NCI-H128 (cell line): Measurements from ENCODE around the gene SCAMP2.
"Not testable (repeated sequence)": the region's sequence is repeated elsewhere in the genome, so short reads cannot be mapped to it uniquely, and the experiment has no call there.

Experiments used
- DNase-seq: peaks from one replicate; lab custom pipeline; 2025; ENCODE audit not compliant: unreplicated experiment; lab: John Stamatoyannopoulos, UW

SCAMP2 gene, protein sequence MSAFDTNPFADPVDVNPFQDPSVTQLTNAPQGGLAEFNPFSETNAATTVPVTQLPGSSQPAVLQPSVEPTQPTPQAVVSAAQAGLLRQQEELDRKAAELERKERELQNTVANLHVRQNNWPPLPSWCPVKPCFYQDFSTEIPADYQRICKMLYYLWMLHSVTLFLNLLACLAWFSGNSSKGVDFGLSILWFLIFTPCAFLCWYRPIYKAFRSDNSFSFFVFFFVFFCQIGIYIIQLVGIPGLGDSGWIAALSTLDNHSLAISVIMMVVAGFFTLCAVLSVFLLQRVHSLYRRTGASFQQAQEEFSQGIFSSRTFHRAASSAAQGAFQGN

DNA sequence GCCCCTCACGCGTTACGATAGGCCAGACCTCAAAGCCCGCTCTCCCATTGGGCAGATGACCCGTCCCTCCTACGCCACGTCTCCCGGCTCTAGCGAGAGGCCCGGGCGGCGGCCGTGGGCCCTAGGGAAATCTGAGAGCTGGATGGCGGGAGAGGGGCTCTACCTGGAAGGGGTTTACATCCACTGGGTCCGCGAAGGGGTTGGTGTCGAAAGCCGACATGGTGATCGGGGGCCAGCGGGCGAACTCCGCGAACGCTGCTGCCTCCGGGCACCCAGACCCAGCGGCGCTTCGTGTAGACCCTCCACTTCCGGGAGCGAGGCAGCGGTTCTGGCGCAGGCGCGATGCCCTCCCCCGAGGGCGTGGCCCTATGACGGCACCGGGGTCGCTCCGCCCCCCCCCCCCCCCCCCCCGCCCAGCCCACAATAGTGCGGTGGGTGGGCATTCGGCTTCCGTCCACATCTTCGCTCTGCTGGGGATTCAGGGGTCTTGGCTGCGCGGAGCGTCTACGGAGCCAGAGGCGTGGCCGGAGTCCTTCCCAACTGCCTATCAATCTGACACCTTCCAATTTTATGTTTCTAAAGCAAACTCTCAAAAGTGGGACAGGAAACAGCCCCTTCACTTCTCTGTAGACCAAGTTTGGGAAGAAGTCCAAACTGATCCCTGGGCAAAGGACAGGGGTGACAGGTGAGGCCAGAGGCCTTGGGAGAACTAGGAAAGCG lies at the start of gene SCAMP2:
SCAMP2 (minus strand) TSS at position 330 of the 720 bp plus-strand sequence; CDS start at position 220, 110 bp downstream.
- peak; percentile 83 for DNase-seq

DNA sequence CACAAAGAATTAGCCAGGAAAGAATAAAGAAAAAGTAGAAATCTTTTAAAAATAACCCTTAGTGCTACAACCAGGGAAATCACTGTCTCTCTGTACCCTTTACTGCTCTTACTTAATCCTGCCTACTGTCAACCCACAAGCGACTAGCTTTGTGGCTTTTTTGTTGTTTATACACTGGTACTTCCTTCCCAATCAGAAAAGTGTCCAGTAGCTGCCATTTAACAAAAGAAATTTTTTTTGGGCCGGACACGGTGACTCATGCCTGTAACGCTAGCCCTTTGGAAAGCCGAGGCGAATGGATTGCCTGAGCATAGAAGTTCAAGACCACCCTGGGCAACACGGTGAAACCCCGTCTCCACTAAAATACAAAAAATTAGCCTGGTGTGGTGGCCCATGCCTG lies 47.3 kb upstream of the SCAMP2 start:
- no peak for DNase-seq

DNA sequence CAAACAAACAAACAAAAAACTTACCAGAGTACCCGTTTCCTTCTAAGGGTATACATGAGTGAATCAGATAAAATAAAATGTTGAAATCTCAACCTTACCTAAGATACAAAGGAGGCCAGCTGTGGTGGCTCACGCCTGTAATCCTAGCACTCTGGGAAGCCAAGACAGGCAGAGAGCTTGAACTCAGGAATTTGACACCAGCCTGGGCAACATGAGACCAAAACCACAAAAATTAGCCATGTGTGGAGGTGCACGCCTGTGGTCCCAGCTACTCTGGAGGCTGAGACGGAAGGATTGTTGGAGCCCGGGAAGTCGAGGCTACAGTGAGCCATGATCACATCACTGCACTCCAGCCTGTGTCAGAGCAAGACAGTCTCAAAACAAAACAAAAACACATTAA lies 44.5 kb upstream of the SCAMP2 start:
- DNase-seq = no peak

DNA sequence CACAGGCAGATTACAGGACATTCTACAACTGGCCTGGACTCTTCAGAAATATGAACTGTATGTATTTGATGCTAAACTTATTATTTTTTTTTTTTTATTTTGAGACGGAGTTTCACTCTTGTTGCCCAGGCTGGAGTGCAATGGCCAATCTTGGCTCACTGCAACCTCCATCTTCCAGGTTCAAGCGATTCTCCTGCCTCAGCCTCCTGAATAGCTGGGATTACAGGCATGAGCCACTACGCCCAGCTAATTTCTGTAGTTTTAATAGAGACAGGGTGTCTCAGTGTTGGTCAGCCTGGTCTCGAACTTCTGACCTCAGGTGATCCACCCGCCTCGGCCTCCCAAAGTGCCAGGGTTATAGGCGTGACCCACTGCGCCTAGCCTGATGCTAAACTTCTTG lies 40.6 kb upstream of the SCAMP2 start:
- not testable (repeated sequence) for DNase-seq

DNA sequence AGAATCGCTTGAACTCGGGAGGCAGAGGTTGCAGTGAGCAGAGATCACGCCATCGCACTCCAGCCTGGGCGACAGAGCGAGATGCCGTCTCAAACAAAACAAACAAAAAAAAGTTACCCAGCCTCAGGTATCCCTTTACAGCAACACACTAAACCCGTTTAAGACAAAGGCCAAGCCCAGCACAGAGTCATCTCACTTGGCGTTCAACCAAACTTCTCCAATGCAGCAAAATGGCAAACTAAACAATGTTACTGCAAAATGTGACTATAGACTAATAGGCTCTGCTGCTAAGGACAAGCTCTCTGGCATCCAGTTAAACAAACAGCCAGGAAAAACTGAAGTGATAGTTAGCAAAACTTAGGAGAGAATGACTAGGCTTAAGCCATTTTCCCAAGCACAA lies 39.9 kb upstream of the SCAMP2 start:
- no peak for DNase-seq

DNA sequence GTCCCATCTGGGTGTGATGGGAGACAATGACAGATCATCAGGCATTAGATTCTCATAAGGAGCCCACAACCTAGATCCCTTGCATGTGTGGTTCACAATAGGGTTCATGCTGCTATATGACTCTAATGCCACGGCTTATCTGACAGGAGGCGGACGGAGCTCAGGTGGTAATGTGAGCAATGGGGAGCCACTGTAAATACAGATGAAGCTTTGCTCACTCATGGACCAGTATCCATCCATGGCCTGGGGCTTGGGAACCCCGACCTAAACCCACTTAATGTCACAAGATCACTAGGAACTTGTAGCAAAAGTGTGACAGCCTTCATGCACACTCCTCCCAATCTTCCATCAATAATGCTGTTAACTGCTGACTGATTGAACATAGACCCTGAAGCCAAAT lies 35.5 kb upstream of the SCAMP2 start:
- no peak for DNase-seq

DNA sequence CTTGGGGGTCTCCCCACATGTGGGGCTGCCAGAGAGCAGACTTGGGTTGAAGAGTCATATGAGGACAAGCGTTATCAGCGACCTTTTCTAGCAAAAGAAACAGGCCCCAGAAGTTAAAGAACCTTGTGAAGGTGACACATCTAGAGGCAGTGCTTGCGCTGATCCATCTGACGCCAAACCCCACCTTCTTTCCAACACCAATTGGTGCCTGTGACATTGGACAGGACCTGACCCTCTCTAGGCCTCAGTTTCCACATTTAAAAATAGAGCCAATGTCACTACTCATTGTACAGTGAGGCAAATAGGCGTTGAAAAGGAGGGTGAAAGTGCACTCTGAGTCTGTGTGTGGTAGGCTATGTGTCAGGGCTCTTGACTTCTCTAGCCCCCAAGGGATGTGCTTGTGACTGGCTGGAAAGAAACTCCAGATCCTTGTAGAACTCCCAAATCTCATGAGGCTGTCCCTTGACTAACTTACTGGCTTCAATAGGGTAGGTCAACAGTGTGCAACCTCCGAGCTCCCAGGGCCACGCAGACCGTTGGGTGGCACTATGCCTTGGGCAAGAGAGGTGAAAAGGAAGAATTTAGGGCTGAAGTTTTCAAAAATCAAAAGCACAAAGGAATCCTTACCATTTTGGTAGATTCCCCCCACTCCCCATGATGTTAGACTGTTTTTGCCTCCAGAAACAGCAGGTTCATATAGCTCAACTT lies 34.2 kb upstream of the SCAMP2 start:
- no peak for DNase-seq

DNA sequence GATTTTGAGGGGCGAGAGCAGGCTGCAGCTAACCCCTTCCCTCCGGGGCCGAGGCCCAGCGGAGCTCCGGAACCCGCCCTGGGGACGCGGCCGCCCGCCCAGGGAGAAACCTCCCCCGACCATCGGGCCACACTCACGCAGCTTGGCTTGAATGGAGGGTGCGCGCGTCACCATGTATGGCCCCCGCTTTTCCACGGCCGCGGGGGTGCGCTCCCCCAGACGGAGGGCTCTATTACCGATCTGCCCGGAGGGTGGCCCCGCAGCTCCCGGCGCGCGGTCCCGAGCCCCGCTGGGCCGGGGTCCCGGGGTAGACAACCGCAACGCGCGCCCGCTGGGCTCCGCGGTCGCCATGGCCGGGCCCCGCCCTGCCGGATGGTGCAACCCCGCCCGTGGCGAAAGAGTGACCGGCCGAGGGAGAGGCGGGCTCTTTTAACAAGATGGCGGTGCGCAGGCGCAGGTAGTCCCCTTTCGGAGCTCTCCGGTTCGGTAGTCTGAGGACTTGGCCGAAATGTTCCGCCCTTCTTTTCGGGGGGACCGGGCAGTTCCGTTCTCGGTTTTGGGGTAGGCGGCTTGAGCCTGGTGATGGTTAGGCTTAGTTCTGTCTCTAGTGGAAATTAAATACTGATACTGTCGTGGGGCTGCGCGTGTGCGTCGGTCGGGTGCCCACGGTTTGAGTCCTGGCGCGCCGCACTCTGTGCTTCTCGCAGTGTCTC lies 33.4 kb upstream of the SCAMP2 start, which contains the start of gene FAM219B:
FAM219B (minus strand) TSS at position 402 of the 713 bp plus-strand sequence; CDS start at position 351, 51 bp downstream.
- peak; percentile 51 for DNase-seq

DNA sequence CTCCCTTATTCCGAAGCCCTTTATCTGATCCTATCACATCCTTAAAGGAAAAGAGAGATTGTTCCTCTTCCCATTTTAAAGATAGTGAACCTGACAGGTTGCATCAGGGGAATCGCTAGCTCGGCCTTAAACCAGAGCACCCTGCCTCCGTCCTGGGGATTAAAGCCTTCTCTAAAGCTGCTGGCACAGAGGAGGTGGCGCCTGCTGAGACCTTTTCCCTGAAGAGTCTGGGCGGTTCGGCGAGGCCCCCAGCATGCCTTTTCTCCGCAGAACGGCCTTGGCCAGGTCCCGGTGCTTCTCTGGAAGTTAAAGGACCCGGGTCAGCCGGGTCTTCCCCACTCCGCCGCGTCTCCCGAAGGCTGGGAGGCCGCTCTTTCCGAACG lies 32.9 kb upstream of the SCAMP2 start:
- DNase-seq = no peak

DNA sequence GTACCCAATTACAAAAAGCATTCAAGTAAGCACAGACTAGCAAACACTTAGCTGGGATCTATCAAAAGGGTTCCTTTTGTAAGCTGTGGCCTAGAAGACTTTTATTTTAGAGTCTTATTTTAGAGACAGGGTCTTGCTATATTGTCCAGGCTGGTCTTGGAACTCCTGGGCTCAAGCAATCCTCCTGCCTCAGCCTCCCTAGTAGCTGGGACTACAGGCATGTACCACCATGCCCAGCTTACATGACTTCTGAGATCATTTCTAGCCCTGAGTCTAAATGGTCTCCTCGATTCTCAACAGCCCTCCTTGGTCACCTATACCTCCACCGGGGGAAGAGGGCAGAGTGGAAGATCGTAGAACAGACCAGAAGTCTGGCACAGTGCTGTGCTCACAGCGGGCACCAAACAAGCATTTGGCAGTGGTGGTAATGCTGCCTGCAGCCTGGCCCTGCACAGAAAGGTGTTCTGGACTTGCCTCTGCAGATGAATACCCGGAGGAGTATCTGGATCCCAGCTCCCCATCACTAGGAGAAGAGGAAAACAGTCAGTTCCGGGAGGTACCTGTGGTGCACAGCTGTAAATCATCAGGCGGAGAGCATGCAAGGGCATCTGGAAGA lies 31.1 kb upstream of the SCAMP2 start:
- no peak for DNase-seq

DNA sequence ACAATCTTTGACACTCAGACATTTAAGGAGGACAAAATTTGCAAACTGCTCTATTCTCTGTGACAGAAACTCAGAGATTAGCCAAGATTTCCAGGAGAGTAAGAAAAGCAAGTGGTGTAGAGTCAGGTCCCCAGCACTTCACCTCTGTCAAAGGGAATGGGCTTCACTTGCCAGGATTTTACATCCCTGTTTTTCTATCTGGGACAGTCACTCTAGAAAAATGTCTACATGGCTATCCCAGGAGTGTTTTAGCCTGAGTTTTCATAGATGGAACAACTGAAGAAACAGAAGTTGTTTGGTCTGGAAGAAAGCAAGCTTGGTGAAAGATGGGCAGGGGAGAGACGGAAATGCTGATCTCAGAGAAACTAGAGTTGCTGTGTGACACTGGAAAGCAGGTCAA lies 30.5 kb upstream of the SCAMP2 start:
- DNase-seq = no peak

DNA sequence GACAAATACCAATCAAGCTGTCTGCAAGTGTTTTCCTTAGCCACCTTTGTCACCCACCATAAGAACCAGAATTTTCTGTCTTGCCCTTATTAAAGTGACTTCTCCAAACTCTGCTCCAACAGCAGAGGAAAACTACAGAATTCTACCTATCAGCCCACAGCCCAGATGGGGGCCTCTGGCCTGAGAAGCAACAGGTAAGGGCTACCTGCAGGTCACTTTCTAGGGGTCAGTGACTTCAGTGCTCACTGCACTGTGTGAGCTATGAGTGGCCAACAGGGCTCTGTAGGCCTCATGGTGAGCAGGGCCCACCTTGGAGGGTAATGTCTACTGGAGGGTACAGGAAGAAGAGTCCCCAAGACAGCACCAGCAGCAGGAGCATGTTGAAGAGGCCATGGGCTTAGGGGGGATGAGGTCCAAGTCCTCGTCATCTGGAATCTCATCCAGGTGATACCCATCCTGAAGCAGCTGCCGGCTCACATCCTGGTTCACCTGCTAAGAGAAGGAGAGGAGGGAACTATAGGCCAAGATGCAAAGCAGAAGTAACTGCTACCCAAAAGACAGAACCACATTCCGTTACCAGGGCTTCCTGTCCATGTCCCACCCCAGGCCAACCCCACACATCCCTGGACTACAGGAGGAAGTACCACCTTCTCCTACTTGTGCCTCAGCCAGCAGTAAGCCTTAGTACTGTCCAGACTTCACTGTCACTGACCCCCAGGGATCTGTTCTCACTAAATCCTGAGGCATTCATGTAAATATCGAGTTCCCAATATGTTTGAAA lies 29.3 kb upstream of the SCAMP2 start:
- no peak for DNase-seq

DNA sequence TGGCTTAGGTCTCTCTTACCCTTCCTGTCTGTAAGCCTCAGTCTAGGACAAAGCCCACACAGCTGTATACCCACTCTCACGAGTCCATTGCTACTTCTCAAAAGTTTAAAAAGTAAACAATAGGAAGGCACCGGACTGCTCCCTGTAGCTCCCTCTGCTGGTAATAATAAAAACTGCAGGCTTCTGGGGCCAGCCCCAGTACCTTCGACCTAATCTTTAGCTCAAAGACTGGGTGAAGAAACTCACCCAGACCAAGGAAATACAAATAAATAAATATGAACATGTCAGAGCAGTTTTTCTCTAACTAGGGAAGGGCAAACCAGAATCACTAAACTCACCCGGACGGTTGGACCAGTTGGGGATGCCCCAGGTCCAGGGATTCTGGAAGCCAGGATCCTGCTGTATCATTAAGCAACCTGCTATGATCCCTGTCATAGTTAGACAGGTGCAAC lies 28.5 kb upstream of the SCAMP2 start:
- DNase-seq = peak; percentile 3

DNA sequence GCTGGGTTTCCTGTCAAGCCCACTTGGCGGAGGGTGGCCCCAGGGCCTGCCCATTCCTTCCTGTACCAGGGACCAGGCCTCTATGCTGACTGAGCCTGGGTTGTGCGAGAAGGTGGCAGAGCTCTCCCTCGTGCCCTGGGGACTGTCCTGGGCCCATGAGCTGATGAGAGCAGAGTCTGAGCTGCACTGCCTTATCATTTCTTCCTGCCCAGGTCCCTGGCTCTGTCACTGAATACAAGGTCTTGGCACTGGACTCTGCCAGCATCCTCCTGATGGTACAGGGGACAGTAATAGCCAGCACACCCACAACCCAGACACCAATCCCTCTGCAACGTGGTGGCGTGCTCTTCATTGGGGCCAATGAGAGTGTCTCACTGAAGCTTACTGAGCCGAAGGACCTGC lies 24.1 kb upstream of the SCAMP2 start:
- DNase-seq = no peak

DNA sequence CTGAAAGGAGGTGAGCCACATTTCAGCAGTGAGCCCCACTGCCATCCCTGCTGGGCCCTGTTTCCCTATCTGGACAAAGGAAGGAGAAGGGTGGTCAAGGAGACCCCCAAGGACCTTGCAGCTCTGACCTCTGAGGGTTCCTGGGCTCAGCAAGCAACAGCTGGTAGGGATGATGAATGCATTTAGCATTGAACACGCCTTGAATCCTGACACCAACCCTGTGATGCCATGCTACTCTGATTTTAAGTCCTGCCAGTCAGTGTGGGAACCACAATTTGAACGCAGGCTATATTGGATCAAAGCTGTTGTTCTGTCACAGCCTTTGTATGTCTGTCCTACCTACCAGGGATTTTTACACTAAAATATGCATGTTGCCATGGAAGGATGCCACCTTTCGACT lies 23.2 kb upstream of the SCAMP2 start:
- DNase-seq = no peak

DNA sequence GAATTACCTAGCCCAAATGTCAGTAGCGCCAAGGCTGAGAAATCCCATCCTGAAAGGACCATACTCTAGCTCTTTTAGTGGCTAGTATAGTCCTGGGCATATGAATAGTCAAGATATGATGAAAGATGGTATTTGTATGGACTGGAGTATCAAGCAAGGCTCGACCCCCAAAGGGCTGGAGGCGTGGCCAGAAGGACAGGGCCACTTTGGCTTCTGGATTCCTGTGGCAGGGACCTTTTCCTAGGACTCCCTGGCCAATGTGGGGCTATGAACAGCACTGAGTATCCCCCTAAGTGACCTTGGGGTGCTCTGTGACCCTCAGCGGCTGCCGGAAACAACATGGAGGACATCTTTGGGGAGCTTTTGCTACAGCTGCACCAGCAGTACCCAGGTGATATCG lies 22.7 kb upstream of the SCAMP2 start:
- no peak for DNase-seq

DNA sequence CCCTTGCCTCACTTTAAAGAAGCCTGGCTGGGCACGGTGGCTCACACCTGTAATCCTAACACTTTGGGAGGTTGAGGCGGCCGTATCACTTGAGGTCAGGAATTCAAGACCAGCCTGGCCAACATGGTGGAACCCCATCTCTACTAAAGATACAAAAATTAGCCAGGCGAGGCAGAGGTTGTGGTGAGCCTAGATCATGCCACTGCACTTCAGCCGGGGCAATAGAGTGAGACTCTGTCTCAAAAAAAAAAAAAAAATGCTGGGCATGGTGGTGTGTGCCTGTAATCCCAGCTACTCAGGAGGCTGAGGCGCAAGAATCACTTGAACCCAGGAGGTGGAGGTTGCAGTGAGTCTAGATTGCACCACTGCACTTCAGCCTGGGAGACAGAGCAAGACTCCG lies 21.2 kb upstream of the SCAMP2 start:
- DNase-seq = not testable (repeated sequence)

DNA sequence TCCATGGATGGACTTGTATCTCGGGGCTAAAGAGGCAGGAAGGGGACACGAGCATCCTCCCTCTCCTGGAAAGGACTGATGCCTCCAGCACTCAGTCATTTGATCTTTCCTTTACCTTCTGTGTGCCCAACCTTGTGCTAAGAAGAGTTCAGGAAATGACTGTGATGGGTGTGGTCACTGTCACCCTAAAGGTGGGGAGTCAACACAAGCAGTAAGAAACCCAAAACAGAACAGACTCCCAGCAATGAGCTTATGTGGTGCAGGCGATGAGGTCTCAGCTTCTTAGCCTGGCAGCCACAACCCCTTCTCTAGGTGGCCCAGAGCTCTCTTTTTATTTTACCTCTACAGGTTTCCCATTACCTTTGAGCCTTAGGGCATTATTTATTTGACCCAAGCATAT lies 20.5 kb upstream of the SCAMP2 start:
- DNase-seq = no peak

DNA sequence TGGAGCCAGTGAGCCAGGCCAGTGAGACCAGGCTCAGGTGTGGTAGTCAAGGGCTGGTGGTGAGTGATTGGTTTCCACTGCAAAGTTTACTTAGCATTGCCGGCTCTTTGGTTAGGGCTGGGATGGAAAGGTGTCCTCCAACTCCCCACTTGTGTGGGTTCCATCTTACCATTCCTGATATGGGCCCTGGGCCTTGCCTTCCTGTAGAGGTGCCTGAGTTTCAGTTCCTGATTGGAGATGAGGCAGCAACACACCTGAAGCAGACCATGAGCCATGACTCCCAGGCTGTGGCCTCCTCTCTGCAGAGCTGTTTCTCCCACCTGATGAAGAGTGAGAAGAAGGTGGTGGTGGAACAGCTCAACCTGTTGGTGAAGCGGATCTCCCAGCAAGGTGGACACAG lies 19.8 kb upstream of the SCAMP2 start:
- DNase-seq = no peak

DNA sequence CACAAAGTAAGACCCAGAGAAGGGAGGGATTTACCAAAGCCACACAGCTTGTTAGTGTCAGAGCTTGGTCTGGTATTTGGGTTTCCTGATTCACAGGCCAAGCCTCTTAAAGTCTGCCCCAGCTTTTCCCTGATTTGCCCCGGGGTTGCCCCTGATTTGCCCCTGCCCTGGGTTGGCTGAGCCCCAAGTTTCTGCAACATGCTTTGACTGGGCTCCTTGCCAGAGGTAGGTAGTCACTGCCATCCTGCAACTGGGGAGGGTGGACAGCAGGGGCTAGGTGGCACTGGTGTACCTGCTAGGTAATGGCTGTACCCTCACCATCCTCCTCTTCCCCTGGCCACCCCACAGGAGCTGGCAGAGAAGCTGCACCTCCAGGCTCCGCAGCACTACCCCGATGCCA lies 19.1 kb upstream of the SCAMP2 start:
- DNase-seq = no peak
